Measurements from ENCODE around the gene TERC.

The TERC gene

GRCh38 chr3:169809230-169809795, 44.5 kb upstream of the TERC start:
- no peak for DNase-seq (ENCODE audit: extremely low read depth, insufficient read length)
- H3K4me3 ChIP-seq (replicated peaks; ENCODE audit: low read depth, low read length) = no peak overlapping the region
- no peak for TF ChIP-seq CTCF (IDR thresholded peaks at IDR 0.05; ENCODE audit: insufficient read depth, low read length, poor library complexity, severe bottlenecking)
- H3K27me3 ChIP-seq (replicated peaks; ENCODE audit: control insufficient read depth, insufficient read depth, low read length) = no peaks in the 10 kb centered on the region
- no peaks in the 10 kb centered on the region for H3K36me3 ChIP-seq (ENCODE audit: control insufficient read depth, insufficient read depth, low read length)

- no peaks in the 10 kb centered on the region for H3K27me3 ChIP-seq (replicated peaks; ENCODE audit: control insufficient read depth, insufficient read depth, low read length)
- no peak for TF ChIP-seq CTCF (IDR thresholded peaks at IDR 0.05; ENCODE audit: insufficient read depth, low read length, poor library complexity, severe bottlenecking)
- DNase-seq (ENCODE audit: extremely low read depth, insufficient read length) = no peak
- H3K4me3 ChIP-seq (replicated peaks; ENCODE audit: low read depth, low read length) = no peak overlapping the region
- no peaks in the 10 kb centered on the region for H3K36me3 ChIP-seq (ENCODE audit: control insufficient read depth, insufficient read depth, low read length)
These were observed 39.8 kb upstream of the TERC start for GRCh38 chr3:169804681-169805080.

- peaks cover 2% of the 10 kb centered on the region for H3K36me3 ChIP-seq (ENCODE audit: control insufficient read depth, insufficient read depth, low read length)
These were observed 27.5 kb upstream of the TERC start for GRCh38 chr3:169792359-169792758.

GRCh38 chr3:169790687-169791429, 26.0 kb upstream of the TERC start:
- Histone ChIP-seq H3K4me3 (replicated peaks; ENCODE audit: low read depth, low read length) (no peak overlapping the region), H3K27me3 (replicated peaks; ENCODE audit: control insufficient read depth, insufficient read depth, low read length) (no peaks in the 10 kb centered on the region), H3K36me3 (ENCODE audit: control insufficient read depth, insufficient read depth, low read length) (peaks cover 4% of the 10 kb centered on the region)
- no peak for TF ChIP-seq CTCF (IDR thresholded peaks at IDR 0.05; ENCODE audit: insufficient read depth, low read length, poor library complexity, severe bottlenecking)
- DNase-seq (ENCODE audit: extremely low read depth, insufficient read length) = no peak

More at GRCh38 chr3:169792359-169792758, 27.5 kb upstream of the TERC start:
- no peak for DNase-seq (ENCODE audit: extremely low read depth, insufficient read length)
- Histone ChIP-seq H3K4me3 (replicated peaks; ENCODE audit: low read depth, low read length) (no peak overlapping the region), H3K27me3 (replicated peaks; ENCODE audit: control insufficient read depth, insufficient read depth, low read length) (no peaks in the 10 kb centered on the region)
- no peak for TF ChIP-seq CTCF (IDR thresholded peaks at IDR 0.05; ENCODE audit: insufficient read depth, low read length, poor library complexity, severe bottlenecking)

- no peak overlapping the region for H3K4me3 ChIP-seq (replicated peaks; ENCODE audit: low read depth, low read length)
- H3K27me3 ChIP-seq (replicated peaks; ENCODE audit: control insufficient read depth, insufficient read depth, low read length) = no peaks in the 10 kb centered on the region
- DNase-seq (ENCODE audit: extremely low read depth, insufficient read length) = no peak
- no peak for TF ChIP-seq CTCF (IDR thresholded peaks at IDR 0.05; ENCODE audit: insufficient read depth, low read length, poor library complexity, severe bottlenecking)
- H3K36me3 ChIP-seq (ENCODE audit: control insufficient read depth, insufficient read depth, low read length) = peaks cover 4% of the 10 kb centered on the region
These were observed 25.4 kb upstream of the TERC start for GRCh38 chr3:169790219-169790618.

All from GM06990 (cell line).